K562 (cell line): ENCODE data around the gene ABT1. TPM values are rescaled to one million over a fixed set of nuclear protein-coding genes. Genes with fewer than 3 reads are reported as not detected.

ENCODE experiments used
- CBFA2T3 ChIP-seq: fragments of 450-650 bp; IDR thresholded peaks from 2 replicates; pipeline ENCODE4 v1.6.1; 2017
- EP300 ChIP-seq: IDR thresholded peaks from 2 replicates; pipeline ENCODE4 v1.6.1; 2012; ENCODE audit warnings: low read length, improper control_type of control experiment
- FOXK2 ChIP-seq, 2 experiments: fragments of 450-650 bp; IDR thresholded peaks in 1 of 2; conservative IDR thresholded peaks in 1 of 2; 2 replicates each; pipeline ENCODE4 v1.6.1; 2016; ENCODE audit warnings: low read depth in 2 of 2, mild to moderate bottlenecking in 1 of 2
- GATAD2A ChIP-seq: fragments of 450-650 bp; IDR thresholded peaks from 2 replicates; pipeline ENCODE4 v1.6.1; 2017
- LCOR ChIP-seq: sonication (generic); formaldehyde crosslinking; IDR thresholded peaks from 2 replicates; pipeline ENCODE4 v1.8.0; 2022; ENCODE audit warnings: mild to moderate bottlenecking, missing genetic modification reagents
- MYC ChIP-seq, 2 experiments: fragments of 250-450 bp in 1 of 2; sonication (Bioruptor Pico) in 1 of 2; IDR thresholded peaks; 2 replicates each; pipeline versions ENCODE4 v1.5.1 to v1.6.1; 2012 to 2021; ENCODE audit warnings: low read depth in 2 of 2, borderline replicate concordance in 1 of 2, improper control_type of control experiment in 1 of 2, low read length in 1 of 2, mild to moderate bottlenecking in 1 of 2, moderate library complexity in 1 of 2
- SREBF2 ChIP-seq: sonication (generic); formaldehyde crosslinking; IDR thresholded peaks from 2 replicates; pipeline ENCODE4 v1.4.0; 2020; ENCODE audit warnings: mild to moderate bottlenecking, missing genetic modification reagents
- ZBED1 ChIP-seq: IDR thresholded peaks from 2 replicates; pipeline ENCODE4 v1.6.1; 2014
- polyA plus RNA-seq, 8 experiments: library from polyadenylated mRNA; depleted of rRNA in 4 of 8; stranded (reverse) in 5 of 8; unstranded in 3 of 8; fragments of >200 nt; fragmentation: Nextera tagmentation in 2 of 8; fragmentation: Illumina TruSeq in 1 of 8; extraction: Ambion mirVana in 2 of 8; extraction: Trizol in 1 of 8; gene quantifications; 2 replicates each; pipeline versions ENCODE4 v1.2.1 to v1.2.3, GENCODE V29; 2011 to 2014; ENCODE audit warnings: inconsistent platforms in 1 of 8, missing spikeins in 1 of 8
- total RNA-seq, 7 experiments: library from RNA; depleted of rRNA in 6 of 7; stranded (reverse); fragments of >200 nt in 6 of 7; fragmentation: Illumina TruSeq in 2 of 7; extraction: Trizol in 2 of 7; gene quantifications; 2 replicates each; pipeline versions ENCODE4 v1.2.1 to v1.2.3, GENCODE V29; 2011 to 2021; ENCODE audit warnings: low replicate concordance in 1 of 7
- TF ChIP-seq, protein P1 (sequence below): fragments of 200-800 bp; sonication (Bioruptor generic); IDR thresholded peaks from 2 replicates; pipeline ENCODE4 v1.6.1; 2016; ENCODE audit warnings: missing genetic modification characterization, missing compliant biosample characterization
- TF ChIP-seq, protein P2 (sequence below): fragments of 450-650 bp; conservative IDR thresholded peaks from 2 replicates; pipeline ENCODE4 v1.6.1; 2016; ENCODE audit warnings: missing genetic modification characterization, low read depth, mild to moderate bottlenecking, control low read depth, missing compliant biosample characterization
- TF ChIP-seq, protein P3 (sequence below): IDR thresholded peaks from 3 replicates; pipeline ENCODE4 v1.6.1; 2011; ENCODE audit warnings: borderline replicate concordance, mild to moderate bottlenecking, moderate library complexity; ENCODE audit not compliant: insufficient read length; ENCODE audit errors: extremely low read depth
- TF ChIP-seq, protein P4 (sequence below), 2 experiments: fragments of 250-450 bp in 1 of 2; fragments of 450-650 bp in 1 of 2; sonication (Bioruptor Pico) in 1 of 2; IDR thresholded peaks; 2 replicates each; pipeline versions ENCODE4 v1.6.1 to v1.8.0; 2016 to 2021; ENCODE audit warnings: mild to moderate bottlenecking in 2 of 2, moderate library complexity in 2 of 2, missing compliant biosample characterization in 1 of 2, missing genetic modification characterization in 1 of 2

Gene ABT1
- total and polyA plus RNA-seq, 9 of the 15 experiments (the other 6 are each of a cell fraction or from before 2014, with no cell fraction given), result 8.8 to 52.7 (median 40.7) TPM

DNA sequence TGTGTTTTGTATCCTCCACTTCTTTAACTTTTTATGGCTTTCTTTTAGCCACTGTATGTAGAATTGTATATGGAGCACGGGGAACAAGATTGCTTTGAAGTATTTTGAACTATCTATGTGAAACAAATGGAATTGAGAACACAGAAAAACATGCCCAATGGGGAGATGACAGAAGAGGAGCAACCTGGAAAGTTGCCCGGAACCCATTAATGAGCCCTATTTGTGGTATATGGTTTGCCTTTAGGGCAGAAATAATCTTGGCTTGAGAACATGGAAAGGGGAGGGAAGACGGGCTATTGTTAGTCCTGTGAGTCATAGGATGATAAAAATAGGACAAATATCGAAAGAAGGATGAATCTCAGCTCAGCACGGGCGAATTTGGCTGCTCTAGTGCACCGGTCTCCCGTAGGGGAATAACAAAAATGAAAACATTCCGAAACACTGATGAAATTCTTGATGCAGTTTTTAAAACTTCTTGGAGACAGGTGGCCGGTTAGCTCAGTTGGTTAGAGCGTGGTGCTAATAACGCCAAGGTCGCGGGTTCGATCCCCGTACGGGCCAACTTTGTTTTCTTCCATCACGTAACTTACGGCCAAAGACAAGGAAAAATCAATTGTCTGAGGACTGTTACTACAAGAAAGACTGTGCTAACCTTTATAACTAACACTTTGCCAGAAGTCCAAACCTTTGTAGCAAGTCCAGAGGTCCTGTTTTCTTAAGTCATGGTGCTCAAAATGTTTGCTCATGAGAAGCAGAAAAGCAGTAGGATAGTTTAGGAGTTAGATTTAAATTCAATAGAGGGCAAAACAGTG, 42.9 kb upstream of the ABT1 start (continued):
- TF ChIP-seq, protein P1, sequence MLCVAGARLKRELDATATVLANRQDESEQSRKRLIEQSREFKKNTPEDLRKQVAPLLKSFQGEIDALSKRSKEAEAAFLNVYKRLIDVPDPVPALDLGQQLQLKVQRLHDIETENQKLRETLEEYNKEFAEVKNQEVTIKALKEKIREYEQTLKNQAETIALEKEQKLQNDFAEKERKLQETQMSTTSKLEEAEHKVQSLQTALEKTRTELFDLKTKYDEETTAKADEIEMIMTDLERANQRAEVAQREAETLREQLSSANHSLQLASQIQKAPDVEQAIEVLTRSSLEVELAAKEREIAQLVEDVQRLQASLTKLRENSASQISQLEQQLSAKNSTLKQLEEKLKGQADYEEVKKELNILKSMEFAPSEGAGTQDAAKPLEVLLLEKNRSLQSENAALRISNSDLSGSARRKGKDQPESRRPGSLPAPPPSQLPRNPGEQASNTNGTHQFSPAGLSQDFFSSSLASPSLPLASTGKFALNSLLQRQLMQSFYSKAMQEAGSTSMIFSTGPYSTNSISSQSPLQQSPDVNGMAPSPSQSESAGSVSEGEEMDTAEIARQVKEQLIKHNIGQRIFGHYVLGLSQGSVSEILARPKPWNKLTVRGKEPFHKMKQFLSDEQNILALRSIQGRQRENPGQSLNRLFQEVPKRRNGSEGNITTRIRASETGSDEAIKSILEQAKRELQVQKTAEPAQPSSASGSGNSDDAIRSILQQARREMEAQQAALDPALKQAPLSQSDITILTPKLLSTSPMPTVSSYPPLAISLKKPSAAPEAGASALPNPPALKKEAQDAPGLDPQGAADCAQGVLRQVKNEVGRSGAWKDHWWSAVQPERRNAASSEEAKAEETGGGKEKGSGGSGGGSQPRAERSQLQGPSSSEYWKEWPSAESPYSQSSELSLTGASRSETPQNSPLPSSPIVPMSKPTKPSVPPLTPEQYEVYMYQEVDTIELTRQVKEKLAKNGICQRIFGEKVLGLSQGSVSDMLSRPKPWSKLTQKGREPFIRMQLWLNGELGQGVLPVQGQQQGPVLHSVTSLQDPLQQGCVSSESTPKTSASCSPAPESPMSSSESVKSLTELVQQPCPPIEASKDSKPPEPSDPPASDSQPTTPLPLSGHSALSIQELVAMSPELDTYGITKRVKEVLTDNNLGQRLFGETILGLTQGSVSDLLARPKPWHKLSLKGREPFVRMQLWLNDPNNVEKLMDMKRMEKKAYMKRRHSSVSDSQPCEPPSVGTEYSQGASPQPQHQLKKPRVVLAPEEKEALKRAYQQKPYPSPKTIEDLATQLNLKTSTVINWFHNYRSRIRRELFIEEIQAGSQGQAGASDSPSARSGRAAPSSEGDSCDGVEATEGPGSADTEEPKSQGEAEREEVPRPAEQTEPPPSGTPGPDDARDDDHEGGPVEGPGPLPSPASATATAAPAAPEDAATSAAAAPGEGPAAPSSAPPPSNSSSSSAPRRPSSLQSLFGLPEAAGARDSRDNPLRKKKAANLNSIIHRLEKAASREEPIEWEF (CRISPR knock-in tag), result peak; percentile 87
- TF ChIP-seq MYC (IDR thresholded peaks at IDR 0.05; ENCODE audit: low read depth, low read length), result peak; percentile 75
- no peak for TF ChIP-seq MYC (CRISPR knock-in tag; IDR thresholded peaks at IDR 0.05; ENCODE audit: borderline replicate concordance, low read depth)
- no peak for TF ChIP-seq GATAD2A
- TF ChIP-seq, protein P2, sequence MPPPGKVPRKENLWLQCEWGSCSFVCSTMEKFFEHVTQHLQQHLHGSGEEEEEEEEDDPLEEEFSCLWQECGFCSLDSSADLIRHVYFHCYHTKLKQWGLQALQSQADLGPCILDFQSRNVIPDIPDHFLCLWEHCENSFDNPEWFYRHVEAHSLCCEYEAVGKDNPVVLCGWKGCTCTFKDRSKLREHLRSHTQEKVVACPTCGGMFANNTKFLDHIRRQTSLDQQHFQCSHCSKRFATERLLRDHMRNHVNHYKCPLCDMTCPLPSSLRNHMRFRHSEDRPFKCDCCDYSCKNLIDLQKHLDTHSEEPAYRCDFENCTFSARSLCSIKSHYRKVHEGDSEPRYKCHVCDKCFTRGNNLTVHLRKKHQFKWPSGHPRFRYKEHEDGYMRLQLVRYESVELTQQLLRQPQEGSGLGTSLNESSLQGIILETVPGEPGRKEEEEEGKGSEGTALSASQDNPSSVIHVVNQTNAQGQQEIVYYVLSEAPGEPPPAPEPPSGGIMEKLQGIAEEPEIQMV (tag), result 0 out of 2 replicates have a peak, but pooled peaks have one; percentile 8
- TF ChIP-seq, protein P3, sequence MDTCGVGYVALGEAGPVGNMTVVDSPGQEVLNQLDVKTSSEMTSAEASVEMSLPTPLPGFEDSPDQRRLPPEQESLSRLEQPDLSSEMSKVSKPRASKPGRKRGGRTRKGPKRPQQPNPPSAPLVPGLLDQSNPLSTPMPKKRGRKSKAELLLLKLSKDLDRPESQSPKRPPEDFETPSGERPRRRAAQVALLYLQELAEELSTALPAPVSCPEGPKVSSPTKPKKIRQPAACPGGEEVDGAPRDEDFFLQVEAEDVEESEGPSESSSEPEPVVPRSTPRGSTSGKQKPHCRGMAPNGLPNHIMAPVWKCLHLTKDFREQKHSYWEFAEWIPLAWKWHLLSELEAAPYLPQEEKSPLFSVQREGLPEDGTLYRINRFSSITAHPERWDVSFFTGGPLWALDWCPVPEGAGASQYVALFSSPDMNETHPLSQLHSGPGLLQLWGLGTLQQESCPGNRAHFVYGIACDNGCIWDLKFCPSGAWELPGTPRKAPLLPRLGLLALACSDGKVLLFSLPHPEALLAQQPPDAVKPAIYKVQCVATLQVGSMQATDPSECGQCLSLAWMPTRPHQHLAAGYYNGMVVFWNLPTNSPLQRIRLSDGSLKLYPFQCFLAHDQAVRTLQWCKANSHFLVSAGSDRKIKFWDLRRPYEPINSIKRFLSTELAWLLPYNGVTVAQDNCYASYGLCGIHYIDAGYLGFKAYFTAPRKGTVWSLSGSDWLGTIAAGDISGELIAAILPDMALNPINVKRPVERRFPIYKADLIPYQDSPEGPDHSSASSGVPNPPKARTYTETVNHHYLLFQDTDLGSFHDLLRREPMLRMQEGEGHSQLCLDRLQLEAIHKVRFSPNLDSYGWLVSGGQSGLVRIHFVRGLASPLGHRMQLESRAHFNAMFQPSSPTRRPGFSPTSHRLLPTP, result peak; percentile 92
- TF ChIP-seq LCOR, result peak; percentile 86; the same call in 1 of the 2 replicates
- TF ChIP-seq, protein P4, sequence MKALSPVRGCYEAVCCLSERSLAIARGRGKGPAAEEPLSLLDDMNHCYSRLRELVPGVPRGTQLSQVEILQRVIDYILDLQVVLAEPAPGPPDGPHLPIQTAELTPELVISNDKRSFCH (CRISPR knock-in tag; IDR thresholded peaks at IDR 0.05), result no peak
- TF ChIP-seq, protein P4 (tag; IDR thresholded peaks at IDR 0.05), result peak; percentile 50; the same call in 1 of the 2 replicates
- peak; percentile 87; the same call in 1 of the 2 replicates for TF ChIP-seq SREBF2 (CRISPR knock-in tag)
- no peak for TF ChIP-seq ZBED1
- peak; percentile 73; the same call in 1 of the 2 replicates for TF ChIP-seq EP300
- no peak; the same call in 1 of the 2 replicates for TF ChIP-seq CBFA2T3
- TF ChIP-seq FOXK2 (conservative IDR thresholded peaks at IDR 0.05 in 1 of 2, IDR thresholded peaks at IDR 0.05 in 1 of 2; ENCODE audit: low read depth in 2 of 2), result peak in 1 of 2 experiments; percentile 89; a peak in 2 of 4 replicates
